Astrocyte of the spinal cord (primary cell): ENCODE results near the gene RBM33.

ENCODE experiments used
- DNase-seq: peaks from one replicate; pipeline ENCODE4 v3.0.0; 2011; ENCODE audit warnings: low read depth, low spot score
- H3K4me3 ChIP-seq: 2 replicates; pipeline ENCODE4 v1.5.1; 2011; ENCODE audit warnings: low read depth, mild to moderate bottlenecking, low read length, moderate library complexity
- CTCF ChIP-seq: IDR thresholded peaks from 2 replicates; pipeline ENCODE4 v1.5.1; 2012; ENCODE audit warnings: low read depth, mild to moderate bottlenecking, low read length, inconsistent platforms
- in situ Hi-C: cut with HindIII; loops from 2 replicates; pipeline ENCODE4 v1.10.0; 2017; ENCODE audit warnings: low sequenced_read_pairs

Gene RBM33

GRCh38 chr7:155785536-155785935 is 141.1 kb downstream of the RBM33 start:
- DNase-seq: peak; percentile 30
- no peak for TF ChIP-seq CTCF
- H3K4me3 ChIP-seq: no peak overlapping the region
- in situ Hi-C loops: no loop called here

GRCh38 chr7:155786491-155786890 is 142.0 kb downstream of the RBM33 start:
- no peak for DNase-seq
- TF ChIP-seq CTCF: no peak
- H3K4me3 ChIP-seq: no peak overlapping the region
- in situ Hi-C loops: no loop called here

GRCh38 chr7:155787171-155787851 is 142.8 kb downstream of the RBM33 start:
- DNase-seq: no peak
- no peak for TF ChIP-seq CTCF
- H3K4me3 ChIP-seq: peak overlapping the region; percentile 44
- in situ Hi-C loops: no loop called here

GRCh38 chr7:155788616-155789000 is 144.1 kb downstream of the RBM33 start:
- no peak for DNase-seq
- in situ Hi-C loops: no loop called here
- H3K4me3 ChIP-seq: no peak overlapping the region
- TF ChIP-seq CTCF: no peak

- no peak for DNase-seq
- in situ Hi-C loops: no loop called here
- H3K4me3 ChIP-seq: no peak overlapping the region
- TF ChIP-seq CTCF: no peak
These were observed 144.7 kb downstream of the RBM33 start for GRCh38 chr7:155789001-155789725.

GRCh38 chr7:155790666-155791065 is 146.2 kb downstream of the RBM33 start:
- TF ChIP-seq CTCF: no peak
- no peak overlapping the region for H3K4me3 ChIP-seq
- no peak for DNase-seq
- in situ Hi-C loops: no loop called here
